GM19438 (cell line): Measurements from ENCODE around the gene CRACDL.

Experiments used
- ATAC-seq: cut with Tn5 transposase; IDR thresholded peaks from one replicate; pipeline ENCODE4 v1.9.1; 2021; ENCODE audit warnings: low read depth; ENCODE audit not compliant: unreplicated experiment

The CRACDL gene

DNA sequence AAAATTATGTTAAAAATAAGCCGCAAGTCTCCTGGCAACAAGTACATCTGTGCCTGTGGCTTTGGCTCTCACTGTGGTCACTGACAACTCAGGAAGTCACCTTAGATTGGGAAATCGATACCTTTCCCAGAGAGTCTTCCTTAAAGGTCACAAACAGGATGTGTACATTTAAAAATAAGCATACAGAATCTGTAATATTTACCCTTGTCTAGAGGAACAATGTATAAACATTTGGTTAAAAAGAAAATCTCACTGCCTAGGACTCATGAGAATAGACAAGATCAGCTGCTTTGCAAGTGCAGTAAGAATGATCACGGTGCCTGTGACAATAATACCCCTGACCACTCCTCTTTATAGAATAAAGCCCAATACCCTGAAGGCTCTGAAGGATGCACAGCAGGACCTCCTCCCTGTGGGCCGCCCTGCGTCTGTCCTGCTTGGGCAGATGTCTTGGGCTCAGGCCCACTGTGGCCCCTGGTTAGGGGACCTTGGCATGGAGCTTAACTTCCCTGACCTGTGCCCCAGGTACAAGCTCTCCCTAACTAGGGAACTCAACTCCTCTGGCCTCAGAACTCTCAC is 107.1 kb downstream of the CRACDL start:
- no peak for ATAC-seq

DNA sequence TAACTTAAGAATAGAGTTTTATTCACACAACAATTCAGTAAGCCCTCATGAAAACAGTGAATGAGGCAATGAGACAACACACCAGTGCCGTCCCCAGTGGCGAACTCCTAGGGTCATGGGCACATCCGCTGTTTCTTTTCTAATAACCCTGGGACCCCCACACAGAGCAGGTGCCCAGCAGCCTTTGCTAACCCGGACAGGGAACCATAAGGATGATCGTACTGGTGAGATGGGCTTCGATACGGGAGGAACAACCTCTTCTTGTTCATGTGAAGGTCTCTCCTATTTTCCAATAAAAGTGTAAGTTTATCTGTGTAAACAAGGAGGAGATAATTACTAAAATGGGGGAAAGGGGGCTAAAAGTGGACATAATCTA is 107.7 kb downstream of the CRACDL start:
- ATAC-seq = no peak

DNA sequence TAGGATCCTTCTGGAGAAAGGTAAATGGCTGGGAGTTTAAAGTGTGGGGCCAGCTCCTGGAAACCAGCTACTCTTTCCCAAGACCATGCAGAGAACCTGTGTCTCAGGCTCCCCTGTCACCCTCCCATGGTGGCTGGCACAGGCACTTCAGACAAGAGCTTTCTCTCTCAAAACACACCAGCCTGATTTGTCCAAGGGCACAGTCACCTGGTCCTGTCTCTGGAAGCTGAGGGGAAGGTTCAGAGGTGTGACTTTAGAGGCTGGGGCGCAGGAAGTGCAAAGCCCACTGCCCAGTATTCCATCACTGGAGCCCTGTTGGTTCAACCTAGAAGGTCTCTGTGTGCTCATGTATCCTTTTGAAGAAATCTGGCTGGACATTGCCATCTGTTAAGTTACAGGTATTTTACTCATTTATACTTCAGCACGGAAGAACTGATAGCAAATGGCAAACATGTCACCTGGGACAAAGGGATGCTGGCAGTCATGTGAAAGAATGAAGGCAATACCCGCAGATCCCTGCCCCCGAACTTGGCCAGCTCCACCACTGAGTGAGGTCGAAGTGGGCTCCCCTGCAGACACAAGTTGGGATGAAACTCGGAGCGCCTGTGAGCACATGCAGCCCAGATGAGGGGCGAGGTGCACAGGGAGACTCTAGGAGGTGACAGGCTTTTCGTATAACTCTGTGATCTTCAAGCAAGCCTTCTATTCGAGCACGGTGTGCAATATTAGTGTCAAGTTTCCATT is 108.2 kb downstream of the CRACDL start:
- no peak for ATAC-seq

DNA sequence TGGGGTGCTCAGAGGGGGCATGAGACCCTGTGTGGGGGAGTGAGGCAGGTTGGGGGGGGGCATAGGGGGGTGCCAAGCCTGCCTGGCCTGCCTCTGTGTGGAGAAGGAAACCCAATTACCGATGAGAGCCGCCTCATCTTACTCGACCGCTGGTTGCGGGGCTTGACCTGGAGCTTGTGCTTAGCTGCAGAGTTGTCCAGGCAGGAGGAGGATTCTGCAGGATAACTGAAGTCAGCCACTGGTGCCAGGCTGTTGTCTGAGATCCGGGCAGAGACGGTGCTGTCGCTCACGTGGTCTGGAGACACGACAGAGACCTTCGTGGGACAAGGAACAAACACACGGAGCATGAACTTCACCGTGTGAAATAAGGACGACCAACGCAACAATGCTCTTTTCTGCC is 109.2 kb downstream of the CRACDL start:
- ATAC-seq = no peak

DNA sequence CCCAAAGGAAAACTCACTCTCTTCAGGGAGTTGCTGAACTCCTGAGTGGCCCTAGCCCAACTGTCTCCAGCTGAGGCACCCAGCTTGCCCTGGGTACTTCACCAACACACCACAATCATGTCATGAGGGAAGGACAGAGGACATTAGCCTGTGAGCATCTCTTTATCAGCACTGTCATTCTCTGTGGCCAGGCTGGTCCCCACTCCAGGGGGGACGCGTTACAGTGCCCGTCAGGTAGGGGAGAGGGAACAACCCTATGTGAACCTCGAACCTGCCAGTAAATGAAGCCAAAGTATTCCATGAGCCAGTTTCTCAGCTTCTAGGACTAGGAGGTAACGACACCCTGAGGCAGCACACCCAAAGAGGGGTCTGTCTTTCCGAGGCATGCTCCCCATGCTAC is 110.2 kb downstream of the CRACDL start:
- ATAC-seq = no peak

DNA sequence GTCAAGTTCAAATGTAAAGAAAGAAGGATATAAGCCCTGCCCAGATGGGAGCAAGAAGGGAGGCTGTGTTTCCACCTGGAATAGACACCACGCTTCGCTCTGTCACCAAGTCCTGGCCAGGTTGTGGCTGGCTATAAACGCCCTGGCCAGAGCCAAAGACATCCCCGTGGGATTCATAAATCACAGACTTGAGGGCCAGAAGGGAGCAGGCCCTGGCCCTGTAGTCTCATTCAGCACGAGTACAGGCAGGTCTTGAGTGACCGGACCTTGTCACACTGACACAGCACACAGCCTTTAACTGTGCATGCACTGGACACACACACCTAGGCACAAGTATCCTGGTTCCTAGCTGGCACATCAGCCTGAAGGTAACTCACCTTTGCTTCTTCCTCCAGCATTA is 110.6 kb downstream of the CRACDL start:
- ATAC-seq = no peak

DNA sequence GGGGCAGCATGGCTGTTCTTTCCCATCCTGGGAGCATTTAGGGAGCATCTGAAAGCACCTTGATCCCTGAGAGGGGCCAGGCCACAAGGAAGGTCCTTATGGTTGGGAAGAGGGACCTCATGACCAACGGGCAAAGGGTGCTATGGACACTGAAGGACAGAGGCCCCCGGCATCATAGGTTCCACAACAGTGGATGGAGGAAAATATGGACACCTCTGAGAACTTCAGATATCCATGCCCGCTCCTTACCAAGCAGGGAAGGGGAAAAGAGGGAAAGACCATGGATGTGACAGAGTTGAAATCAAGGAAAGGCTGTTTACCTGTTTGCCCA is 111.0 kb downstream of the CRACDL start:
- ATAC-seq = no peak

DNA sequence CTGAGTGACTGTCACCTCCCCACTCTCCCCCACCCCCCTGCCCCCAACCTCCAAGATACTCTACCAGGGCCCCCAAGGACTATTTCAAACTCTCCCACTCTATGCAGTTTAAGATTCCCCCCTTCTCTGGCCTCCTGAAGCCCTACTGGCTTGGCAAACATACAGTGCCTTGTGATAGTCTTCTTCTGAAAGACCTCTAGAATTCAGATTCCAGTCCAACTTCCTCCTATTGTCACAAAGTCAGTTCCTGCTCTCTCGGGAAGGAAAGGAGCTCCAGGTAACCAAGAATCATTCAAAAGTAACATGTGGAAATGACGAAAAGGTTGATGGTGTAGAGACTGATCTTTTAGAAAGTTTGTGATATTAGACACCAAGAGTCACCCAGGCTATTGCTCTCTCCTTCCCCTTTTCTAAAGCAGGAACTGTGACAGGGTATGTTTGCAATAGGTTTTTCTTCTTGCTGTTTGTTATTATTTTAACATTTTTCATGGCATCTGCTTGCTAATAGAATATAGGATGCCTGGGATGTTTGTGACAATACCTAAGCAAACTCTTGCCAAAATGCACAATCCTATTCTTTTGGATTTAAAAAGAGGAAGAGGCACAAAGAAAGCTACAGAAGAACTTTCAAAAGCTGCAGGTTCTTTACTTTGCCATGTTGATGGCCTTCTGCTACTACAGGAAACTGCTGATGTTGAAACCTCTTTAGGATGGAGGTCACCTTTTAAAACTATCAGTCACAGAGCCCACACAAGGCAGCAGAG is 111.6 kb downstream of the CRACDL start:
- no peak for ATAC-seq

DNA sequence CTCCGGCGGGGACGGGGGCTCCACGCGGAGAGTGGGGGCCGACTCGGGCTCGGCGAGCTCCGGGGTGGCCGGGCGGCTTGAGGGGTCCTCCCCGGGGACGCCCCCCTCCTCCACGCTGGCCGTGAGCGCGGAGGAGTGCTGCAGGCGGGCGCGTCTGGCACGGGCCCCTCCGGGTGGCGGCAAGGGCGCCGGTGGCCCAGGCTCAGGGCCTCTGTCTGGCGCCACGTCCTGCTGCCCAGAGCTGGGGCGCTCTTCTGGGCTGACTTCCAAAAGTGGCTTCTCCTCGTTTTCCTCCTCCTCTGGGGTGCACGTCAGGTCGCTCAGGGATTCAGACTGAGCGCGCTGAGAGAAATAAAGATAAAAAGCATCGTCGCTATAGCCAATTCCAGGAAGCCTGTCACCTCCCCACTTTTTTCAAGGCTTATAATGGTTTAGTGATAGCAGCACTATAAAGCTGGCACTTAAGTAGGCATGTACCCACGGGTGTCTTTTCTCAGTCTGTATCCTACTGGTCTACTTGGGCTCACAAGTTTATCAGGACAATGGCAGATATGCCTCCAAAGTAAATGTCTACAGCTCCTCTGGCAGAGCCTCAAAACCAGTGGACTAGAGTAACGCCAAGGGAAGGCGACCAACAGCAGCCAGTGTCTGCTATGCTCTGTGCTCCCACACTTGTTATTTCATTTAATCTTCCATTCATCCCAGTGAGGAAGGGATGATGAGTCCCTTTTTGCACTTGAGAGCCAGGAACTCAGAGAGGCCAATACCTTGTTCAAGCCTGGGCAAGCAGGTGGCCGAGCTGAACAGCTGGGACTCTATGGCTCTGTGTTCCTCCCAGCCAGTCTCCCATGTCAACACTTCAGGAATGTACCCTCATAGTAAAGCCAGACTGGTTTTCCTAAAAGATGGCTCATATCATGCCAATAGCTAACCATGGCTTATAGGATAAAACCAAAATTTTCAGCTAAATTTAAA is 112.5 kb downstream of the CRACDL start:
- ATAC-seq = no peak

DNA sequence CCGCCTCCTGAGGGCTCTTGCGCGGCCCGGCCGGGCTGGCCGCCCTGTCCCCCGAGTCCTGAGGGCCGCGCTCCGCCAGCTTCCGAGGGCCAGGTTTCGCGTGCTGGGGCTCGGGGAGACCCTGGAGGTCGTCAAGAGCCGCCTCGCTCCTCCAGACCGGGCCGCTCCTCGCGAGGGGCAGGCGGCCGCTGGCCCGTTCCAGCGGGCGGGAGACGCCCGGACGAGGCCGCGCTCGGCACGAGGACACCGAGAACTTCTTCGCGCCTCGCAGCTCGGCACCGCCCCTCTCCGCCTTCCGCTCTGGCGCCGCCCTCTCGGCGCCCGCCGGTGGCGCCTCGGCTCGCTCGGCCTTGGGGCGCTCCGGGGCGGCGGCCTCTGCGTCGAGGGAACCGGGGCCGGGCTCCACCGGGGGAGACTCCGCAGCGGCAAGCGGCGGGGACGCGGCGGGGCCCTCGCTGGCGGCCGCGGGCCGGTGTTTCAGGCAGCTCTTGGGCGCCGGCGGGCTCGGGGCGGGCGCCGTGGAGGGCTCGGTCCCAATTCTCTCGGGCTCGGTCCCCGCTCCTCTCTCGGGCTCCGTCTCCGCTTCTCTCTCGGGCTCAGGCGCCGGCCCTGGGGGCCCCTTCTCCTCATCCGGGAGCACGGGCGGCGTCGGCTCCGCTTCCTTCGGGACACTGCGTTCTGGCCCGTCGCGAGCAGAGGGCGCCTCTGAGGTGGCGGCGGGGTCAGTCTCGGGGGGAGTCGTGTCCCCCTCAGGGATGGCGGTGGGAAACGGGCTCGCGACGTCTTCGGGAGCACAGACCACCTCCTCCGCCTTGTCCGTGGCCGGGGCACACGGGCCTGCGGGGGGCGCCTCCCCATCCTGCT is 113.5 kb downstream of the CRACDL start:
- peak; percentile 61 for ATAC-seq

DNA sequence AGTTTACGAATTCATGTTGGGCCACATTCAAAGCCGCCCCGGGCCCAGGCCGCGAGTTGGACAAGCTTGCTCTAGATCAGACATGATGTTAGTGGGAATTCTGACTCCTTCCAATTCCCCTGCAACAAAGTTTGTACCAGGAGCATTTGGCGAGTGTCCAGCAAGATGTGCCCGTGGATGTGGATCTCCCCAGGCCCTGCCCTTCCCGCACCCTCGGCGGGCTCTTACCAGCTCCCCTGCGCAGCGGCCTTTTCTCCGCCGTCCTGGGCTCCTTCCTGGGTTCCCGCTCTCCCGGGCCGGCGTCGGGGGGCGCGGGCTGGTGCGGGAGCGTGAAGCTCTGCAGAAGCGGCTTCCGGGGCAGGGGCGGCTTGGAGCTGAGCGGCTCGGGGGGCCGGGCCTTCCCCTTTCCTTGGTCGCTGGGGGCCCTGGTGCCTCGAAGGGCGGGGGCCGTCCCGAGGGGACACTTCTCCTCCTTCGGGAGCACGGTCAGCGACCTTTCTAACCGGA is 114.3 kb downstream of the CRACDL start:
- no peak for ATAC-seq

DNA sequence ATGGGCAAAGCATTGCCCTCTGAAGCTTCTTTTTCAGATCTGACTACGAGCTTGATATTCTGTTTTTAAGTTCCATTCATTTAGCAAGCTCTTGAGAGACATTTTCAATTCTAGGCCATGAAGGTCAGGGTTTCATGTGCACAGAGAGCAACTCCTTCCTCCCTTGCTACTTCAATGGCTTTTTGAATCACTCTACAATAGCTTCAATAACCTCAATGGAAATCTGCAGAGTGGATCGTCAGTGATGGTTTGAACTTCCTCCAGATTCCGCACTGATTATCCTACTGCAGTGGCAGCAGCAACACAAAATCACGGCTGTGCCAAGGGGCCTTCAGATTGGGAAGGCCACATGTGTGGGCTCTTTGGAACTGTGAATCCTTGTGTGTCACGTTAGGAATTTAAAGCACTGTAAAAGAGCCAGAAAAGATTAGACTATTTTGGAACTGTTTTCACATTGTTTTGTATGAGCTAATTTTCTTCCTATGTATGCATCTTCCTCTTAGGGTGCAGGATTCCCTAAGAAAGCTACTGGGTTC is 116.7 kb downstream of the CRACDL start:
- ATAC-seq = no peak

DNA sequence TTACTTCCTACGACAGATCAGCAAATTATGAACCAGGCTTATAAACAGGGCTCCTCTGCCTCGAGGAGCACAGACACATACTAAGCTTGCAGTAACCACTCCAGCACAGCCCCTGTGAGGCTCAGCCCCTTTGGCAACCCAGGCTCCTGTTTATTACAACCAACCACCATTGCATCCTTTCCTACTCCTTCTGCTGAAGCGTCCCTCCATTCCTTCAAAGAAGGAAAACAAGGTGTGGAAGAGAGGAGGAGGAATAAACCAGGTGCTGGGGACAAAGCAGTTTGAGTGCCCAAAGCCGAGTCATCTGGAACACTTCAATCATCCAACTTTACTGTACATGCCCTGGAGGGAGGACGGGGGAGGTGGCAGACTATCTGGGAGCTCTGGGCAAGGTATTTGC is 117.9 kb downstream of the CRACDL start:
- ATAC-seq = no peak

DNA sequence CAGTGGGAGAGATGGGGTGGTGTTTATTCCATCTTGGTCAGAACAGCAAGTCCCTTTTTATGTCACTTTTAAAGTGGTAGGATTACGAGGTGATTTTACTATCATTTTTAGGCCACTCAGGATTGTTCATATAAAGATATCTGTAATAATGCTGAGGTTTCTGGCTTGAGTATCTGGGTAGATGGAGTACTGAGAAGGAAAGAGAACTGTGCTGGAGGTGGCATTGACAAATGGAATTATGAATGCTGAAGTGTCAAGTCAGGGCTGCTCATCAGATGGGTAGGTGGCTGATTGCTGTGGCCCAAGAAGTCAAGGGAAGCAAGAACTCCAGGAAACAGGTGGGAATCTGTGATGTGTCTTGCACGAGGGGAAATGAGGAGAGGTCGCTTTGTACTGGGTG is 119.7 kb downstream of the CRACDL start:
- no peak for ATAC-seq

DNA sequence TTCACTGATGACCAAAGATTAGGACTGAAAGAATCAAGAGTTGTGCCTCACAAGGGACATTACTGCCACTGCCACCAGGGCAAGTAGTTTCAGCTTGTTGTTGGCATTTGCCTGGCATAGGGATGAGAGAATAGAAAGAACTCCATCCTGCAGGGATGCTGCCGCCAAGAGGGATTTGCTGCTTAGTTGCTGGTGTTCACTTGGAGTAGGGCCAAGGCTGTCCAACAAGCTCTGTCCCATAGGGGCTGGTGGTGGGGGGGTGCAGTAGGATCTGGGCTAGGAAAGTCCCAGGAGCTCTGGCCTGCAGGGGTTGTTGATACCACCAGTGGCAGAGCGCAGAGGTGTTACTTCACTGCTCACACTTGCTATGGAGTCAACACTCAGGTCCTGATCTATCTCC is 120.2 kb downstream of the CRACDL start:
- no peak for ATAC-seq

DNA sequence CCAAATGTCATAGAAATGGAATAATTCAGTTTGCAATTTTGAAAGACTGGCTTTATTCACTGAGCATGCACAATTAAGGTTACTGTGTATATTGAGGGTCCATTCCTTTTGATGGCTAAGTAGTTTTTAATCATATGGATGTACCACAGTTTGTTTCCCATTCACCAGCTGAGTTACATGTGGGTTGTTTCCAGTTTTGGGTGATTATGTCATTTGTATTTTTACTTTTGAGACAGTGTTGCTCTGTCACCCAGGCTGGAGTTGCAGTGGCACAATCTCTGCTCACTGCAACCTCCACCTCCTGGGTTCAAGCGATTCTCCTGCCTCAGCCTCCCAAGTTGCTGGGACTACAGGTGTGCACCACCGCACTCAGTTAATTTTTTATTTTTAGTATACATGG is 124.3 kb downstream of the CRACDL start:
- no peak for ATAC-seq

DNA sequence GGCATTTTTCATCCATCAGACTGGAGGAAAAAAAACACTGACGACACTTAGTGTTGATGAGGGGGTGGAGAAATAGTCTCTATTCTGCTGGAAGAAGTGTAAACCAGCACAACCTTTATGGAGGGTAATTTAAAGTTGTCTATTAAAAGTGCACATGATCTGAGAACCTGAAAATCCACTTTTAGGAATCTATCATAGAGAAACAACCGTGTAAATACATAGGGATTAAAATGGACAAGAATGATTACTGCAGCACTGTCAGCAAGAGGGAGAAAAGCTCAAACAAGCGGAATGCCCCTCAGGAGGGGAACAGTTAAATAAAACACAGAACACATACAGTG is 125.5 kb downstream of the CRACDL start:
- ATAC-seq = no peak

DNA sequence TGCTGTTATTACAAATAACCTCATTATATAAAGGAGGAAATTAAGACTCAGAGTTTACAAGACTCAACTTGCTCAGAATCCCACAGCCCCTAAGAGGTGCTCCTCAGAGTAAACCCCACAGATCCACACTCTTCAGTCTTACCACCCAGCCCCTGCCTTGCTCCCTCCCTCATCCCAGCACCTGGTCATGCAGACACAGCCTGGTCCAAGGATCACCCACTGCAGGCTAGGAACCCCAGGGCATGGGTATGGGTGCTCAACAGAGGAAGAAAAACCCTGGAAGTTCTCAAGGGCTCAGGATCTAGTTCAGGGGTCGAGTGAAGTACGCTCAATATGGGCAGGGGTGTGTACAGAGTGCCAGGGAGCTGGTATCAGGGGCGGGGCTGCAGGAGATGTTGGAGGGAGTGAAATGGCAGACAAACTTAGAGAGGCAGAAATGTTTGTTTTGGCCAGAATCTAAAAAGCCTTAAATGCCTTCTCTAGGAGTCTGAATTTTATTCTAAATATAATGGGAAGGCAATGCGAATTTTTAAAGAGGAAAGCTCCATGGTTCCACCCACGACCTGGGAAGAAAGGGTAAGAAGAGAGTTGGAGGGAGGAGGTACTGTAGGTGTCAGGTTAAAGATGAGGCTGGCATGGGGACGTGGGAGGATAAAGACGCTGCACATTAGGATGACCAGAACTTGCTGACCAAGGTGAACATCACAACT is 126.0 kb downstream of the CRACDL start:
- no peak for ATAC-seq

DNA sequence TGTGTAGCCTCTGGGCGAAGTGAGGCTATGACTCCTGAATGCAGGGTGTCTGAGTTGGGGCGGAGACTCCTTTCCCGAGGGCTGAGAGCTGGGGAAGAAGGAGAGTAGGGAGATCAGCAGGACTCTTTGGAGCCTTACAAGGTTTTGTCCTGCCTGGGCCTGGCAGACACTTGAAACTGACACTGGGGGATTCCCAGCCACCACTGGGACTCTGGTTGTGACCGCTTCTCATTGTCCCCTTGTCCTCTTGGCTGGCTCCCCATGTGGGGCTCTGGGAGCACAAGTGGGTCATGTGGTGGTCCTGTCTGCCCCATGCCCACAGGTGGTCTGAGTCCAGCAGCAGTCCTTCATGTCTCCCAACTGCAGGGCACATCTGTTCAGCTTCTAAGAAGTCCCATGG is 126.9 kb downstream of the CRACDL start:
- ATAC-seq = no peak
